ENCODE data around the gene USB1.
A peak's percentile ranks its signal among the peaks of the same experiment; 100 is the strongest.

USB1 gene

DNA sequence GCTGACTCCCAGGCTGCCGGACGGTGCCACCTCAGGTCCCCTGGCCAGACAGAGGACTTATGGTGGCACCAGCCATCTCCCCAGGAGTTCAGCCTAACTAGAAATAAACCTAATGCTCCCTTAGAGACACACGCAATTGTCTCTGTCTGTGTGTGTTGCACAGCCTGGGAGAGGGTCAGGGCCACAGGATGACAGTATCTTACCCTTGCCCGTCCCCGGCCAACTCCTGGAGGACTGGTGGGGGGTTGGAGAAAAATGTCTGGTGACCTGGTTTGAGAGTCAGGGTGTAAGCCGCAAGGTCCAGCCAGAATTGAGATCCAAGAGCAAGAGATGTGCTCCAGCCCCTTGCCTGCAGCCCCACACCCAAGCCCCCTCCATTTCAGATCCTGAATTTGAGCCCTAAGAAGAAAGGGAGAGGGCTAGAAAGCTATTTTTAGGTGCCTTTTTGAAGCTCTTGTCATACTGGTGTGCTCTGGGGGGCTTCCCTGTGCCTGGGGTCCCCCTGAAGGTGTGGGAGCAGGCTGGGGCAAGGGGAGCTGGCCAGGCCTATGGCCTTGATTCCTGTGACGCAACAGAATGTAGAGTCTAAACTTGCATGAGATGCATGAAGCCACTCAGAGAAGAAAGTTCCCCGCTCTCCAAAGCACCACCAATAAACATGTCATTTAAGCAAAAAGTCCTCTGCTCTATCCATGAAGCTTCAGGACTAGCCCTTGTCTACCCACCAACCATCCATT is 13.6 kb upstream of the USB1 start:
- H3K9me3 Mint-ChIP-seq: no peaks in the 10 kb centered on the region
- DNase-seq: no peak
- H3K27ac Mint-ChIP-seq: no peak overlapping the region
- TF ChIP-seq, protein P1, sequence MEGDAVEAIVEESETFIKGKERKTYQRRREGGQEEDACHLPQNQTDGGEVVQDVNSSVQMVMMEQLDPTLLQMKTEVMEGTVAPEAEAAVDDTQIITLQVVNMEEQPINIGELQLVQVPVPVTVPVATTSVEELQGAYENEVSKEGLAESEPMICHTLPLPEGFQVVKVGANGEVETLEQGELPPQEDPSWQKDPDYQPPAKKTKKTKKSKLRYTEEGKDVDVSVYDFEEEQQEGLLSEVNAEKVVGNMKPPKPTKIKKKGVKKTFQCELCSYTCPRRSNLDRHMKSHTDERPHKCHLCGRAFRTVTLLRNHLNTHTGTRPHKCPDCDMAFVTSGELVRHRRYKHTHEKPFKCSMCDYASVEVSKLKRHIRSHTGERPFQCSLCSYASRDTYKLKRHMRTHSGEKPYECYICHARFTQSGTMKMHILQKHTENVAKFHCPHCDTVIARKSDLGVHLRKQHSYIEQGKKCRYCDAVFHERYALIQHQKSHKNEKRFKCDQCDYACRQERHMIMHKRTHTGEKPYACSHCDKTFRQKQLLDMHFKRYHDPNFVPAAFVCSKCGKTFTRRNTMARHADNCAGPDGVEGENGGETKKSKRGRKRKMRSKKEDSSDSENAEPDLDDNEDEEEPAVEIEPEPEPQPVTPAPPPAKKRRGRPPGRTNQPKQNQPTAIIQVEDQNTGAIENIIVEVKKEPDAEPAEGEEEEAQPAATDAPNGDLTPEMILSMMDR (IDR thresholded peaks at IDR 0.05): no peak
- H3K4me3 Mint-ChIP-seq: no peak overlapping the region
- H3K27me3 Mint-ChIP-seq (ENCODE audit: low read depth, poor library complexity): peaks cover 52% of the 10 kb centered on the region
- no peaks in the 10 kb centered on the region for H3K36me3 Mint-ChIP-seq (ENCODE audit: low read depth)
- peaks cover 9% of the 10 kb centered on the region for H3K4me1 Mint-ChIP-seq

DNA sequence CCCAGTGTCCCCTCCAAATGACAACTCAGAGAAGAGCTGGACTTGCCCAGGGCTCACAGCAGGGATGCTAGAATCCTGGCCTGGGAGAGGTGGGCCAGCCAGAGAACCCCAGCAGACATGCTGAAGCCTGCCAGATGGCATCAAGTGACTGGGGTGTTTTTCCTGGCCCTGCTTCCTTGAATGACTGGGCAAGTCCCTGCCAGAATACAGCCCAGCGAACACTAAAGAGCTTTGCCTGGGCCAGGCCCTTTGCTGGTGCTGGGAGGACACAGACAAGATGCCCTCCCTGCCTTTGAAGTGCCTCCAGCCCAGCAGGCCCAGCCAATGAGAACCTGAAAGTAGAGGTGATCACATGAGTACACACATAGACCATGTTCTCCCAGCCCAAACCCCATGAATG is 12.3 kb upstream of the USB1 start:
- Mint-ChIP-seq H3K9me3 (no peaks in the 10 kb centered on the region), H3K4me3 (no peak overlapping the region), H3K36me3 (ENCODE audit: low read depth) (no peaks in the 10 kb centered on the region), H3K4me1 (peaks cover 9% of the 10 kb centered on the region), H3K27ac (peak overlapping the region; percentile 29), H3K27me3 (ENCODE audit: low read depth, poor library complexity) (peaks cover 45% of the 10 kb centered on the region)
- DNase-seq: no peak
- TF ChIP-seq, protein P1 (IDR thresholded peaks at IDR 0.05): no peak

DNA sequence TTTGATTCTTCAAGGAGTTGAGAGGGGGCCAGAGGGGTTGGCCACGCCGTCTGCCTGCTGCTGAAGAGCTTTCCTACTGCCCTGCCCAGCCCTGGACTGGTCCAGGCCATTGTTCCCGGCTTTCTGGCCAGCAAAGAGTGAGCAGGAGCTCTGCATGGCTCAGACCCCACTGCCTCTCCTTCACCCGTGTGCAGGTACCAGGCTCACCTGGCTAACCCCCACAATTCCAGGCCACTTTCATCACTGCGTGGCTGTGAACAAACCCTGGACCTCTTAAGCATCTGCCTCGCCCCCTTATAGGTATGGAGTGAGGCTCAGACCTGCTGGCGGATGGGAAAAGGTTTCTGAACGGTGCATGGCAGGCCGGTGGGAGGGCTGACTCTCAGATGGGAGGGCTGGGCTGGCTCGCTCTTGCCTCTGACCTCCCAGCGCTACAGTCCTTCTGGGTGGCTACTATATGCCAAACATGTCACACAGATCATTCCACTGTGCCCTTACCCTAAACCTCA is 9.6 kb upstream of the USB1 start:
- no peak overlapping the region for H3K27ac Mint-ChIP-seq
- H3K4me1 Mint-ChIP-seq: no peaks in the 10 kb centered on the region
- H3K9me3 Mint-ChIP-seq: no peaks in the 10 kb centered on the region
- H3K27me3 Mint-ChIP-seq (ENCODE audit: low read depth, poor library complexity): peaks cover 18% of the 10 kb centered on the region
- DNase-seq: no peak
- no peaks in the 10 kb centered on the region for H3K36me3 Mint-ChIP-seq (ENCODE audit: low read depth)
- no peak overlapping the region for H3K4me3 Mint-ChIP-seq
- TF ChIP-seq, protein P1 (IDR thresholded peaks at IDR 0.05): no peak

DNA sequence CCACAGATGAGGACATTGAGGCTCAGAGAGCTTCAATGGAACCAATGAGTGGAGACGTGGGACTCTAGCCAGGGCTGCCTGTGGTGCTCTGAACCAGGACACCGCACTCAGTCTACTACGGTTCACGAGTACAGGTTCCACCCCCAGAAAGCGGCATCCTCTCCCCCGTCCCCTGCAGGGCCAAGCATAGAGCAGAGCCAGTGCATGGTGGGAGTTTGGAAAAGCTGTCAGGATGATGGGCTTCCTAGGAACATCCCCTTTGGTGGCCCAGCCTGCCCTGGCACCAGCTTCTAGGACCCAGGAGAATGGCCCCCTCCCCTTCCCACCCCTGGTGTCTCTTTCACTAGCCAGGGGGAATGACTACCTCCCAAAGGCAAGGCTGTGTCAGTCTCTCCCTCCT is 9.1 kb upstream of the USB1 start:
- H3K4me3 Mint-ChIP-seq: no peak overlapping the region
- H3K36me3 Mint-ChIP-seq (ENCODE audit: low read depth): peaks cover under 1% of the 10 kb centered on the region
- no peaks in the 10 kb centered on the region for H3K4me1 Mint-ChIP-seq
- TF ChIP-seq, protein P1 (IDR thresholded peaks at IDR 0.05): no peak
- no peaks in the 10 kb centered on the region for H3K9me3 Mint-ChIP-seq
- H3K27ac Mint-ChIP-seq: no peak overlapping the region
- peaks cover 13% of the 10 kb centered on the region for H3K27me3 Mint-ChIP-seq (ENCODE audit: low read depth, poor library complexity)
- no peak for DNase-seq

DNA sequence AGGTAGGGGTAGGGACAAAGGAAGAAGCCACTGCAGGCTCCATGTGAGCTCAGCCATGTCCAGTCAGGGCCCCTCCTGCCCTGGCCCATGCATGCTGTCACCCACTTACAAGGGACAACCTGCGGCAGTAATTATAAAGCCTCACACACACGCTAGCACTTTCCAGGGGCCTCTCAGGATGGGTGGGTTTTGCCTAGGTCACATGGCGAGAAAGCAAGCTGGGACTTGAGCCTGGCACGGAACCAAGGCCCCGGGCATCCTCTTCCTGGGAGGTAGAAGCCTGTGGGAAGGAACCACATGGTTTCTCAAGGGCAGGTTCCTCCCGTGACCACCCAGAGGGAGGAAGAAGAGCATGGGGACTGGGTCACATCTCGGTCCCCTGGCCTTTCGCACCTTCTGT is 7.8 kb upstream of the USB1 start:
- no peaks in the 10 kb centered on the region for H3K9me3 Mint-ChIP-seq

More for the DNA sequence above, 7.8 kb upstream of the USB1 start:
- Mint-ChIP-seq H3K27me3 (ENCODE audit: low read depth, poor library complexity) (peaks cover 3% of the 10 kb centered on the region), H3K4me1 (peaks cover 5% of the 10 kb centered on the region), H3K36me3 (ENCODE audit: low read depth) (peaks cover 4% of the 10 kb centered on the region), H3K4me3 (no peak overlapping the region), H3K27ac (no peak overlapping the region)
- TF ChIP-seq, protein P1 (IDR thresholded peaks at IDR 0.05): no peak
- DNase-seq: no peak

All from nephron progenitor cell (in vitro differentiated cells).